Mucosa of descending colon (tissue), 3 donors: ENCODE measurements around the gene RPS6KA3. TPM values are rescaled to one million over a fixed set of nuclear protein-coding genes. Genes with fewer than 3 reads are reported as not detected.

Experiments
- ATAC-seq: fragments of 200-7000 bp; cut with Tn5 transposase; one replicate; pipeline ENCODE4 v1.9.1; 2020; ENCODE audit warnings: mild to moderate bottlenecking, moderate library complexity
- DNase-seq, 3 donors: peaks; one replicate each; pipeline ENCODE4 v3.0.0-alpha.2; 2020
- H3K36me3 ChIP-seq: fragments of 200-600 bp; one replicate; pipeline ENCODE4 v1.8.0; 2021; ENCODE audit warnings: low read depth, mild to moderate bottlenecking
- H3K4me1 ChIP-seq: fragments of 200-600 bp; one replicate; pipeline ENCODE4 v1.8.0; 2021; ENCODE audit warnings: low read depth, mild to moderate bottlenecking
- H3K4me3 ChIP-seq: fragments of 200-600 bp; one replicate; pipeline ENCODE4 v1.8.0; 2021; ENCODE audit warnings: mild to moderate bottlenecking
- H3K9me3 ChIP-seq: fragments of 200-600 bp; one replicate; pipeline ENCODE4 v1.8.0; 2021; ENCODE audit warnings: mild to moderate bottlenecking
- CTCF ChIP-seq: fragments of 200-600 bp; IDR thresholded peaks from one replicate; pipeline ENCODE4 v1.8.0; 2022; ENCODE audit warnings: antibody characterized with exemption, mild to moderate bottlenecking
- intact Hi-C, 2 donors: fragments of 100-400 bp; cut with DNase I in 1 of 2; cut with micrococcal nuclease in 1 of 2; formaldehyde crosslinking; loops; one replicate each; pipeline versions ENCODE4 v1.11.0 to v1.11.1; 2022; cut with DNase I, micrococcal nuclease
- total RNA-seq, 3 donors: library from RNA; stranded (reverse); fragmentation: NEBNext Ultra II Directional in 2 of 3; extraction: Animal tissue kit (Norgen Biotek cat#: 25700) in 2 of 3; gene quantifications; one replicate each; pipeline versions ENCODE4 v1.2.1 to v1.2.4, GENCODE V29; 2021 to 2023
- donor health status: DM: no; HTN: no; CAD: no; lungs with moderate emphysema.
- donor health status: DM: no; HTN: no; CAD: no.
- donor health status: DM: no; HTN: yes; CAD: no.

RPS6KA3 gene
- total RNA-seq, 3 donors from 2014 or later, result 73.6 to 80.1 (median 73.9) TPM

DNA sequence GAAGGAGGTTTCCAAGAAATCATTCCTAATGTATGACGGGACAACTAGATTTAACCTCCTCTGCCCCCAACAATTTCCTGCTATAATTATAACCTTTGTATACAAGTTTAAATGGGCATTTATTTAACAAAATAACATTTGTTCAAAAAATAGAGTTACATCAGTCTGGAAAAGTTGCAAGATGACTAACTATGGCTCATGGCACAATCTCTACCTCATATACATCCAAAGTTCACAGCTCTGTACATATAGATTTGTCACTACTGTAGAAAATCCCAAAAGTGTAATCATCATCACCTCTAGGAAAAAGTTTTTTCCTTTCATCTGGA, 3.8 kb upstream of the RPS6KA3 start:
- intact Hi-C loops, result no loop called here
- Histone ChIP-seq H3K4me1 (no peaks in the 10 kb centered on the region), H3K9me3 (no peaks in the 10 kb centered on the region), H3K36me3 (no peaks in the 10 kb centered on the region), H3K4me3 (no peak overlapping the region)
- ATAC-seq, result no peak
- no peak for DNase-seq
- no peak for TF ChIP-seq CTCF

DNA sequence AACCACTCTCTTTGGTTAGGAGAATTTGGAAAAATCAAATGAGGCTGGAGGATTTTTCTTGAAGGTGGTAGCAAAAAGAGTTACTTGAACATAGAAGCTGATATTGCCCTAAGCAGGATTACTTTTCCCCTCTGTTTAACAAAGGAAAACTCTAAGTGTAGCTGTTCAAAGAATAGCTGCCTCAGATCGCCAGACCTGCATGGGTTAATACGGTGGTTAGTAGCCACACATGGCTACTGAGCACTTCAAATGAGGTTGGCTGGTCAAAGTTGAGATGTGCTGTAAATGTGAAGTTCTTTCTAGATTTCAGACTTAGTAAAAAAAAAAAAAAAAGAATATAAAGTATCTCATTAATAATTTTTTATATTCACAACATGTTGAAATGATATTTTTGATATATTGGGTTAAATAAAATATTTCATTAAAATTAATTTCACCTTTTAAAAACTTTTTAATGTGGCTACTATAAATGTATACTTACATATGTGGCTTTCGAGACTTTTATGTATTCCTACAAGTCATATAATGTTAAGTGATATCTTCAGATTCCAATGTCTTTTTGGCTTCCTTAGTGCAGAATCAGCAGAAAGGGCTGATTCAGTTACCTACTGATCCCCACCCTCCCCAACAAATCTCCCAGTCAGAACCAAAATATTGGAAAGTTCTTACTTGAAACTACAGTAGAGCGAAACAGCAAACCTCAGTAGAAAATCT, 3.3 kb upstream of the RPS6KA3 start:
- no peak for TF ChIP-seq CTCF
- no peaks in the 10 kb centered on the region for H3K36me3 ChIP-seq
- DNase-seq (no peak), ATAC-seq (no peak)
- no peak overlapping the region for H3K4me3 ChIP-seq
- intact Hi-C loops, result no loop called here
- H3K4me1 ChIP-seq, result no peaks in the 10 kb centered on the region
- no peaks in the 10 kb centered on the region for H3K9me3 ChIP-seq

GRCh38 chrX:20267931-20268701, 1.4 kb upstream of the RPS6KA3 start:
- ATAC-seq, result peak; percentile 25

DNA sequence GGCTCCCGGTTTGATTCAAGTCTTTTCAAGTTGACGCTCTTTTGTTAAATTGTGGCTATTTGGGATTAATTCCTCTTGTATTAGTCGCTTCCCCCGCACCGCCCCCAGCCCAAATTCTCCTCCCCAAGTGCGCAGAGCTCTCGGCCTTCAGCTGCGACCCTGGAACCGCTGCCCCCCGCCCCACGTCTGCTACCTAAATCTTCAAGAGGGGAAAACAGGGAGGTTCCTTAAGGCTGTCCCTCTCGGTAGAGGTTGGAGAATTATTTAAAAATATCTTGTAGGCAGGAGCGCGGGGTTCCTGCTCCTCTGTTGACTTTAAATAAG, 860 bp upstream of the RPS6KA3 start:
- intact Hi-C loops, result no loop called here

More at GRCh38 chrX:20267931-20268701, 1.4 kb upstream of the RPS6KA3 start:
- Histone ChIP-seq H3K9me3 (no peaks in the 10 kb centered on the region), H3K4me3 (no peak overlapping the region), H3K36me3 (no peaks in the 10 kb centered on the region), H3K4me1 (peaks cover 3% of the 10 kb centered on the region)
- peak; percentile 48 to 70 (median 69) for DNase-seq
- intact Hi-C loops, result no loop called here
- TF ChIP-seq CTCF, result no peak

More for the DNA sequence above, 860 bp upstream of the RPS6KA3 start:
- Histone ChIP-seq H3K36me3 (no peaks in the 10 kb centered on the region), H3K9me3 (no peaks in the 10 kb centered on the region), H3K4me1 (peaks cover 3% of the 10 kb centered on the region), H3K4me3 (peak overlapping the region; percentile 12)
- TF ChIP-seq CTCF, result no peak
- DNase-seq, result no peak
- no peak for ATAC-seq
